Esophagus muscularis mucosa (tissue), 4 donors: ENCODE data around the gene RBMS1. TPM values are rescaled to one million over a fixed set of nuclear protein-coding genes. Genes with fewer than 3 reads are reported as not detected.

ENCODE experiments used
- DNase-seq: peaks from one replicate; pipeline ENCODE4 v3.0.0-alpha.2; 2017; ENCODE audit errors: extremely low spot score
- H3K27ac ChIP-seq, 4 donors: fragments of 200-600 bp; sonication (generic); replicated peaks in 1 of 4; 1 replicate in 3 of 4; 2 replicates in 1 of 4; pipeline ENCODE4 v1.5.1; 2016 to 2019; ENCODE audit warnings: mild to moderate bottlenecking in 1 of 4
- H3K27me3 ChIP-seq, 4 donors: fragments of 200-600 bp; sonication (generic); one replicate each; pipeline versions ENCODE4 v1.5.1 to v1.6.0; 2016 to 2019
- H3K36me3 ChIP-seq, 4 donors: fragments of 200-600 bp; sonication (generic); one replicate each; pipeline ENCODE4 v1.5.1; 2016 to 2019
- H3K4me1 ChIP-seq, 4 donors: fragments of 200-600 bp; sonication (generic); one replicate each; pipeline ENCODE4 v1.5.1; 2016 to 2019
- H3K4me3 ChIP-seq, 4 donors: fragments of 200-600 bp; sonication (generic); 1 replicate in 2 of 4; 2 replicates in 2 of 4; pipeline ENCODE4 v1.5.1; 2016 to 2019; ENCODE audit warnings: mild to moderate bottlenecking in 4 of 4, moderate library complexity in 1 of 4
- H3K9me3 ChIP-seq, 4 donors: fragments of 200-600 bp; sonication (generic); 1 replicate in 3 of 4; 2 replicates in 1 of 4; pipeline ENCODE4 v1.5.1; 2016 to 2019
- CTCF ChIP-seq, 3 experiments: fragments of 200-600 bp in 2 of 3; fragments of 450-650 bp in 1 of 3; sonication (generic) in 2 of 3; IDR thresholded peaks; one replicate each; pipeline ENCODE4 v1.5.1; 2017 to 2019; ENCODE audit warnings: antibody characterized with exemption in 3 of 3, mild to moderate bottlenecking in 2 of 3, moderate library complexity in 1 of 3
- EP300 ChIP-seq: sonication (generic); formaldehyde crosslinking; IDR thresholded peaks from one replicate; pipeline ENCODE4 v1.6.1; 2017; ENCODE audit warnings: antibody characterized with exemption
- POLR2A ChIP-seq: fragments of 450-650 bp; IDR thresholded peaks from one replicate; pipeline ENCODE4 v1.6.1; 2017; ENCODE audit warnings: antibody characterized with exemption, moderate library complexity, mild to moderate bottlenecking, low read depth
- POLR2AphosphoS5 ChIP-seq, 2 donors: sonication (generic); formaldehyde crosslinking; IDR thresholded peaks; one replicate each; pipeline ENCODE4 v1.6.1; 2017; ENCODE audit warnings: antibody characterized with exemption in 2 of 2
- WGBS: methylation state at CpG from one replicate; pipeline ENCODE4 v1.1.5; 2018; 5-methylcytosine and 5-hydroxymethylcytosine counted together
- intact Hi-C: fragments of 100-400 bp; cut with DNase I; formaldehyde crosslinking; loops from one replicate; pipeline ENCODE4 v1.15.1; 2023
- total RNA-seq, 4 donors: library from RNA; depleted of rRNA; stranded (reverse); fragments of >200 nt; gene quantifications; one replicate each; pipeline versions ENCODE4 v1.1.0 to v1.2.1, GENCODE V29; 2016

The RBMS1 gene
- total RNA-seq, 4 donors from 2014 or later = 86.8 to 116 (median 93.1) TPM

GRCh38 chr2:160335441-160335840 lies 158.2 kb downstream of the RBMS1 start:
- Histone ChIP-seq H3K36me3 (no peaks in the 10 kb centered on the region), H3K9me3 (no peaks in the 10 kb centered on the region), H3K27ac (no peak overlapping the region), H3K4me1 (peaks cover 68 to 96% (median 92%) of the 10 kb centered on the region in 4 donors), H3K27me3 (no peaks in the 10 kb centered on the region), H3K4me3 (no peak overlapping the region)
- intact Hi-C loops = no loop called here
- TF ChIP-seq EP300 = no peak
- no peak for TF ChIP-seq POLR2AphosphoS5 (IDR thresholded peaks at IDR 0.05)
- no peak for TF ChIP-seq POLR2A
- no peak for TF ChIP-seq CTCF (IDR thresholded peaks at IDR 0.05)
- 64% methylated on average over 5 of the region's 5 CpGs for WGBS
- no peak for DNase-seq

- Histone ChIP-seq H3K4me1 (peaks cover 74 to 98% (median 94%) of the 10 kb centered on the region in 4 donors), H3K36me3 (no peaks in the 10 kb centered on the region), H3K27ac (peak overlapping the region in 1 of 4 donors; percentile 10), H3K4me3 (no peak overlapping the region), H3K27me3 (no peaks in the 10 kb centered on the region), H3K9me3 (no peaks in the 10 kb centered on the region)
- intact Hi-C loops = no loop called here
- TF ChIP-seq CTCF (IDR thresholded peaks at IDR 0.05) (no peak), POLR2AphosphoS5 (IDR thresholded peaks at IDR 0.05) (no peak), EP300 (no peak), POLR2A (no peak)
- DNase-seq = no peak
- WGBS = 53% methylated on average over 4 of the region's 4 CpGs
Observed at GRCh38 chr2:160334028-160334741, 159.4 kb downstream of the RBMS1 start.

GRCh38 chr2:160333324-160334027 lies 160.1 kb downstream of the RBMS1 start:
- Histone ChIP-seq H3K27ac (no peak overlapping the region), H3K4me3 (no peak overlapping the region), H3K27me3 (no peaks in the 10 kb centered on the region), H3K4me1 (peaks cover 74 to 98% (median 94%) of the 10 kb centered on the region in 4 donors), H3K9me3 (no peaks in the 10 kb centered on the region), H3K36me3 (no peaks in the 10 kb centered on the region)
- no peak for TF ChIP-seq POLR2AphosphoS5 (IDR thresholded peaks at IDR 0.05)
- TF ChIP-seq POLR2A = no peak
- no peak for TF ChIP-seq CTCF (IDR thresholded peaks at IDR 0.05)
- no peak for TF ChIP-seq EP300
- DNase-seq = no peak
- intact Hi-C loops = no loop called here
- WGBS = 69% methylated on average over 2 of the region's 2 CpGs

GRCh38 chr2:160332318-160332717 lies 161.3 kb downstream of the RBMS1 start:
- WGBS = 55% methylated on average over 2 of the region's 2 CpGs
- no peak for TF ChIP-seq POLR2AphosphoS5 (IDR thresholded peaks at IDR 0.05)
- no peak for TF ChIP-seq POLR2A
- TF ChIP-seq CTCF (IDR thresholded peaks at IDR 0.05) = no peak
- TF ChIP-seq EP300 = no peak
- no peak overlapping the region for H3K27ac ChIP-seq
- DNase-seq = no peak
- no peaks in the 10 kb centered on the region for H3K27me3 ChIP-seq
- H3K4me3 ChIP-seq = no peak overlapping the region
- intact Hi-C loops = no loop called here
- H3K9me3 ChIP-seq = no peaks in the 10 kb centered on the region
- H3K36me3 ChIP-seq = no peaks in the 10 kb centered on the region
- H3K4me1 ChIP-seq = peaks cover 76 to 97% (median 94%) of the 10 kb centered on the region in 4 donors
